Heart left ventricle (tissue), 16 donors: Measurements from ENCODE around the gene MREG. TPM values are rescaled to one million over a fixed set of nuclear protein-coding genes. Genes with fewer than 3 reads are reported as not detected.

ENCODE experiments used
- ATAC-seq, 4 donors: fragments of 200-7000 bp; cut with Tn5 transposase; one replicate each; pipeline ENCODE4 v1.9.1; 2020 to 2022; ENCODE audit warnings: moderate library complexity in 4 of 4, mild to moderate bottlenecking in 3 of 4, moderate number of reproducible peaks in 1 of 4
- DNase-seq, 5 donors: peaks; one replicate each; pipeline ENCODE4 v3.0.0-alpha.2; 2020
- H3K27ac ChIP-seq, 12 donors: fragments of 200-600 bp; sonication (generic) in 4 of 12; one replicate each; pipeline versions ENCODE4 v1.5.0 to v1.8.0; 2016 to 2022; ENCODE audit warnings: mild to moderate bottlenecking in 2 of 12
- H3K27me3 ChIP-seq, 9 donors: fragments of 200-600 bp; sonication (generic) in 2 of 9; one replicate each; pipeline versions ENCODE4 v1.5.1 to v1.8.0; 2016 to 2022; ENCODE audit warnings: mild to moderate bottlenecking in 3 of 9
- H3K36me3 ChIP-seq, 9 donors: fragments of 200-600 bp; sonication (generic) in 2 of 9; one replicate each; pipeline versions ENCODE4 v1.5.0 to v1.8.0; 2018 to 2022; ENCODE audit warnings: mild to moderate bottlenecking in 2 of 9
- H3K4me1 ChIP-seq, 12 donors: fragments of 200-600 bp; sonication (generic) in 4 of 12; one replicate each; pipeline versions ENCODE4 v1.5.0 to v1.8.0; 2016 to 2022; ENCODE audit warnings: mild to moderate bottlenecking in 3 of 12
- H3K4me3 ChIP-seq, 12 donors: fragments of 200-600 bp; sonication (generic) in 4 of 12; one replicate each; pipeline versions ENCODE4 v1.5.0 to v1.8.0; 2017 to 2022; ENCODE audit warnings: mild to moderate bottlenecking in 9 of 12, moderate library complexity in 4 of 12
- H3K9me3 ChIP-seq, 12 donors: fragments of 200-600 bp; sonication (generic) in 4 of 12; one replicate each; pipeline versions ENCODE4 v1.5.0 to v1.8.0; 2016 to 2022; ENCODE audit warnings: mild to moderate bottlenecking in 1 of 12
- POLR2A ChIP-seq, 2 donors: fragments of 450-650 bp; IDR thresholded peaks; one replicate each; pipeline ENCODE4 v1.6.1; 2017; ENCODE audit warnings: antibody characterized with exemption in 2 of 2, mild to moderate bottlenecking in 2 of 2, moderate library complexity in 2 of 2
- WGBS, 4 donors: extraction: QIAGEN DNeasy Blood & Tissue Kit in 2 of 4; methylation state at CpG; one replicate each; pipeline versions ENCODE4 v1.1.5 to v1.1.7; 2013 to 2018; 5-methylcytosine and 5-hydroxymethylcytosine counted together
- intact Hi-C, 10 donors: fragments of 100-400 bp; cut with DNase I; formaldehyde crosslinking; loops; one replicate each; pipeline versions ENCODE4 v1.11.1 to v1.14.2; 2022
- polyA plus RNA-seq, 2 donors: library from polyadenylated mRNA; stranded (reverse); fragments of 200-250 nt; gene quantifications; one replicate each; pipeline ENCODE4 v1.2.3, GENCODE V29; 2013
- total RNA-seq, 9 donors: library from RNA; depleted of rRNA in 2 of 9; stranded (reverse); fragments of >200 nt in 2 of 9; fragmentation: NEBNext Ultra II Directional in 3 of 9; extraction: Animal tissue kit (Norgen Biotek cat#: 25700) in 3 of 9; gene quantifications; one replicate each; pipeline versions ENCODE4 v1.1.0 to v1.2.4, GENCODE V29; 2016 to 2023
- TF ChIP-seq, protein P1 (sequence below), 12 donors: fragments of 200-600 bp; sonication (generic) in 4 of 12; IDR thresholded peaks; one replicate each; pipeline versions ENCODE4 v1.5.0 to v1.8.0; 2018 to 2022; ENCODE audit warnings: antibody characterized with exemption in 12 of 12, mild to moderate bottlenecking in 5 of 12
- donor health status: ischemic (EF 13 %, LVEDD 7.1; RV severe dilation, severe dysfunction).
- donor health status: healthy with polysubstance abuse.
- donor health status: DM: no; HTN: yes; CAD: no.
- donor health status: DM: no; HTN: no; CAD: no.
- donor health status: ischemic (EF 25% LVEDD 6.9; RV normal size, moderate dysfunction).
- donor health status: ischemic (EF 25% LVEDD 5.7; RV mildly dilated, moderate dysfunction).
- donor health status: healthy.
- donor health status: DM: yes; HTN: yes; CAD: no.
- donor health status: ischemic (EF 35%, LVEDD 5.7; RV mildly dilated, moderate dysfunction).
- donor health status: nonischemic (EF 11% LVEDD 7.7; RV severe dilation, severe dysfunction).
- donor health status: DM: yes; HTN: yes; CAD: no.
- donor health status: PGD.
- donor health status: ischemic (EF 29% LVEDD 5.4; RV normal size, mild dysfunction).
- donor health status: nonischemic (EF 23%, LVEDD 6.1; RV moderate dilation, normal function).

Gene MREG
- total and polyA plus RNA-seq, 11 donors, result 0.14 to 2.4 (median 0.34) TPM; not detected in 1

DNA sequence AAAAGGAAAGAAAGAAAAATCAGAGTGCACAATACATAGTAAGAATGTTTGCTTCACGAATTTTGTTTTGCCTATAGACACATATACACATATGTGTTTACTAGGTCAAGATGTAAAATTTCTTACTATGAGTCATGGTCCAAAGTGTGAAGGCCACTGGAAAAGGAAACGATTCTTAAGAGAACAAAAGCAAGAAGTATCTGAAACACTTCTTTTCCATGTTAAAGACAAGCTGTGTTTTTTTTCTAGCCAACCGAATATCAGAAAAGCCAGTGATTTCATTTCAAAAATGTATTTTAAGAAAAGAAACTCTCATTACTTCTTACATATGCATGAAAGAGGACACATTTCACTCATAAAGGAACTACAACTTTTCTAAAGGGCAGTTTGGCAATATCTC is 43.4 kb upstream of the MREG start:
- H3K9me3 ChIP-seq, result peaks cover 0 to 9% (median 0%) of the 10 kb centered on the region in 12 donors
- intact Hi-C loops, result no loop called here
- no peak for TF ChIP-seq POLR2A (IDR thresholded peaks at IDR 0.05)
- TF ChIP-seq, protein P1, sequence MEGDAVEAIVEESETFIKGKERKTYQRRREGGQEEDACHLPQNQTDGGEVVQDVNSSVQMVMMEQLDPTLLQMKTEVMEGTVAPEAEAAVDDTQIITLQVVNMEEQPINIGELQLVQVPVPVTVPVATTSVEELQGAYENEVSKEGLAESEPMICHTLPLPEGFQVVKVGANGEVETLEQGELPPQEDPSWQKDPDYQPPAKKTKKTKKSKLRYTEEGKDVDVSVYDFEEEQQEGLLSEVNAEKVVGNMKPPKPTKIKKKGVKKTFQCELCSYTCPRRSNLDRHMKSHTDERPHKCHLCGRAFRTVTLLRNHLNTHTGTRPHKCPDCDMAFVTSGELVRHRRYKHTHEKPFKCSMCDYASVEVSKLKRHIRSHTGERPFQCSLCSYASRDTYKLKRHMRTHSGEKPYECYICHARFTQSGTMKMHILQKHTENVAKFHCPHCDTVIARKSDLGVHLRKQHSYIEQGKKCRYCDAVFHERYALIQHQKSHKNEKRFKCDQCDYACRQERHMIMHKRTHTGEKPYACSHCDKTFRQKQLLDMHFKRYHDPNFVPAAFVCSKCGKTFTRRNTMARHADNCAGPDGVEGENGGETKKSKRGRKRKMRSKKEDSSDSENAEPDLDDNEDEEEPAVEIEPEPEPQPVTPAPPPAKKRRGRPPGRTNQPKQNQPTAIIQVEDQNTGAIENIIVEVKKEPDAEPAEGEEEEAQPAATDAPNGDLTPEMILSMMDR (IDR thresholded peaks at IDR 0.05), result no peak
- ATAC-seq (no peak), DNase-seq (no peak)
- no peaks in the 10 kb centered on the region for H3K27me3 ChIP-seq
- peaks cover 0 to 5% (median 0%) of the 10 kb centered on the region in 12 donors for H3K4me1 ChIP-seq
- WGBS, 4 donors, result 72 to 80% (median 74%) methylated on average over 3 of the region's 3 CpGs
- H3K27ac ChIP-seq, result no peak overlapping the region
- H3K36me3 ChIP-seq, result peaks cover 0 to 3% (median 0%) of the 10 kb centered on the region in 9 donors
- H3K4me3 ChIP-seq, result no peak overlapping the region

DNA sequence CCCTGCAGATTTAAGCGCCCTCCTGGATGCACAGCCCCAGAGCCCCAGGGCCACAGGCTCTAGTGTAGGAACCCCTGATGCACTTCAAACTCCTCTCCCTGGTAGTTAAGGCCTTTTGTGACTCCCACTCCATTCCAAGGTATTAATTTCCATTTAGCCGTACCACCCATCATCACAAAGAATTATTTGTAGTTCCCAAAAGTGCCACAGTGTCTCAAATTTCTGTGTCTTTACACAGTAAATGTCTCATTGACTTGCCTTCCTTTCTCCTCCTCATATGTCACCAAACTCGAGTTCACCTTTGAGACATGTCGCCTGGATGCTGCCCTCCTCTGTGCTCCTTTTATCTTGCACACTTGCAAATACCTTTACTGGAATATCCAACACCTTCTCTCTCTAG is 42.3 kb upstream of the MREG start:
- H3K4me3 ChIP-seq, result no peak overlapping the region
- TF ChIP-seq, protein P1 (IDR thresholded peaks at IDR 0.05), result no peak
- TF ChIP-seq POLR2A (IDR thresholded peaks at IDR 0.05), result no peak
- ATAC-seq (no peak), DNase-seq (no peak)
- intact Hi-C loops, result no loop called here
- H3K36me3 ChIP-seq, result peaks cover 0 to 4% (median 0%) of the 10 kb centered on the region in 9 donors
- no peaks in the 10 kb centered on the region for H3K27me3 ChIP-seq
- no peak overlapping the region for H3K27ac ChIP-seq
- H3K9me3 ChIP-seq, result peaks cover 0 to 9% (median 0%) of the 10 kb centered on the region in 12 donors
- H3K4me1 ChIP-seq, result peaks cover 0 to 5% (median 0%) of the 10 kb centered on the region in 12 donors
- 90 to 94% (median 93%) methylated on average over 4 of the region's 4 CpGs for whole genome bisulfite sequencing, 4 donors

DNA sequence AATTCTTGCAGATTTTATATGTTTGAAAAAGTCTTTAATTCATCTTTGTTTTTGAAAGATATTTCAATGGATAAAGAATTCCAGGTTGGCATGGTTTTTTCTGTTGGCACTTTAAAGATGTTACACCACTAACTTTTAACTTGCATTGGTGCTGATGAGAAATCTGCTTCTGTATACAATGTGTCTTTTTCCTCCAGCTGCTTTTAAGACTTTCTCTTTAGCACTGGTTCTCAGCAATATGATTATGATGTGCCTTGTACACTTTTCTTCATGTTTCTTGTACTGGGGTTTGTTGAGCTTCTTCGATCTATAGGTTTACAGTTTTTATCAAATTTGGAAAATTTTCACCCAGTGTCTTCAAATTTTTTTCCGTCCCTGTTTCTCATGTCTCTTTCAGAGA is 39.1 kb upstream of the MREG start:
- Histone ChIP-seq H3K4me3 (no peak overlapping the region), H3K9me3 (peaks cover 0 to 6% (median 0%) of the 10 kb centered on the region in 12 donors), H3K4me1 (no peaks in the 10 kb centered on the region), H3K27me3 (no peaks in the 10 kb centered on the region), H3K36me3 (peaks cover 0 to 7% (median 0%) of the 10 kb centered on the region in 9 donors), H3K27ac (no peak overlapping the region)
- ATAC-seq, result no peak
- intact Hi-C loops, result no loop called here
- WGBS, 4 donors, result 94 to 100% (median 97%) methylated on average over 2 of the region's 2 CpGs
- no peak for DNase-seq
- TF ChIP-seq, protein P1 (IDR thresholded peaks at IDR 0.05), result no peak
- no peak for TF ChIP-seq POLR2A (IDR thresholded peaks at IDR 0.05)

DNA sequence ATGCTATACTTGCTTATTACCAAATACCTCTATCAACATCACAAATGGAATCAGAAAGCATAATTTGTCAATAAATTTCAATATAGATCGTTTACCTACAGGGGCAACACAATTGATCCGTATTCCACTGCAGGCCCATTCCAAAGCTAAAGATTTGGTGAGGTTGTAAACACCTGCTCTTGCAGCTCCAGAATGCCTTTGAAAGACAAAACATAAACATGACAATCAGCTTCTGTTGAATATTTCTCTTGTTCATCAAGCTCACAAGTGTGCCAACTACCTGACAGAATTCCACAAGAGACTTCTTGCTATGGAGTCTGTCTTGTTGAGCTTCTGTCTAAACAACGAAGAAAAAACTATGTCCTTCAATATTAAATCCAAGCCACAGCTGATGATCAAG is 38.0 kb upstream of the MREG start:
- peaks cover 0 to 6% (median 0%) of the 10 kb centered on the region in 12 donors for H3K9me3 ChIP-seq
- ATAC-seq (no peak), DNase-seq (no peak)
- 89 to 91% (median 89%) methylated on average over 3 of the region's 3 CpGs for WGBS, 4 donors
- intact Hi-C loops, result no loop called here
- H3K4me3 ChIP-seq, result no peak overlapping the region
- no peaks in the 10 kb centered on the region for H3K27me3 ChIP-seq
- no peak for TF ChIP-seq POLR2A (IDR thresholded peaks at IDR 0.05)
- TF ChIP-seq, protein P1 (IDR thresholded peaks at IDR 0.05), result no peak
- no peaks in the 10 kb centered on the region for H3K4me1 ChIP-seq
- peaks cover 0 to 13% (median 0%) of the 10 kb centered on the region in 9 donors for H3K36me3 ChIP-seq
- no peak overlapping the region for H3K27ac ChIP-seq
